Measurements from ENCODE around the gene MRPL53. TPM values are rescaled to one million over a fixed set of nuclear protein-coding genes. Genes with fewer than 3 reads are reported as not detected.
"Not testable (repeated sequence)": the region's sequence is repeated elsewhere in the genome, so short reads cannot be mapped to it uniquely, and the experiment has no call there.

Gene MRPL53
- polyA plus RNA-seq, 6 donors from 2014 or later, result 76.6 to 172 (median 136) TPM

DNA sequence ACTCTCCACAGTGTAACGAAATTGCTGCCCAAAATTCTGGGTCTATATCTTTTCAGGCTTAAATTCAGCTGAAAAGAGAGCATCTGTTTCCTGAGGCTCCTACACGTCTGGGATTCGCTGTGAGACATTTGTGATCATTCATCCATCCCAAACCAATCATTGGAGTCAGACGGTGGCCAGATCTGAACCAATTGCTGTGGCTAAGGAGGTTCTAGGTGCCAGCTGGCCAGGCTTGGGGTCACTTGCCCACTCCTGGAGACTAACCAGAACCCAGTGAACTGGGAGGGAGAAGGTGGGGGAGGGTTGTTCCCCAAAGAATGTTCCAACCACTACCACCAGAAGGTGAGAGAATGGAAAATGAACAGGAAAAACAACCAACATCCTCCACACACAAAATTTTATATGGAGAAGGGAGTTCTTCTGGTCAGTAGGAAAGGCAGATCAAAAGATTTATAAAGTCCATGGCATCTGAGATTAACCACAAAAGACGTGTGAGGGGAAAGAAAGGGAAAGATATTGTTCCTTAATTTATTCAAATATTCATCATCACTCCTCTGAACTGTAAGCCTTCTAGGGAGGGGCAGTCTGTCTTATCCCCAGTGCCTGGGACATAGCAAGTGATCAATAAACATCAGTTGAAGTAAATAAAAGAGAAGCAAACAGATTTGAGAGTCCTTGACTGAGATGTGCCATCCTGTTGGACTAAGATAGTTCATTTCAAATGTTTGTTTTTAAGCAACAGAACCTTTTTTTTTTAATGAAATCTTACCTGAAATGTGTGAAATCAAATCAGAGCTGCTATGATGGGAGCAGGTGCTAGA, 27.8 kb downstream of the MRPL53 start:
- ATAC-seq (ENCODE audit: low read depth in 2 of 2) (no peak), DNase-seq (no peak)
- Mint-ChIP-seq H3K27me3 (peaks cover 23 to 48% (median 36%) of the 10 kb centered on the region in 3 donors), H3K4me1 (peaks cover 8 to 19% (median 14%) of the 10 kb centered on the region in 3 donors), H3K4me3 (peak overlapping the region in 1 of 8 donors; percentile 24), H3K27ac (peak overlapping the region in 1 of 6 donors; percentile 64), H3K9me3 (no peaks in the 10 kb centered on the region), H3K36me3 (no peaks in the 10 kb centered on the region)

DNA sequence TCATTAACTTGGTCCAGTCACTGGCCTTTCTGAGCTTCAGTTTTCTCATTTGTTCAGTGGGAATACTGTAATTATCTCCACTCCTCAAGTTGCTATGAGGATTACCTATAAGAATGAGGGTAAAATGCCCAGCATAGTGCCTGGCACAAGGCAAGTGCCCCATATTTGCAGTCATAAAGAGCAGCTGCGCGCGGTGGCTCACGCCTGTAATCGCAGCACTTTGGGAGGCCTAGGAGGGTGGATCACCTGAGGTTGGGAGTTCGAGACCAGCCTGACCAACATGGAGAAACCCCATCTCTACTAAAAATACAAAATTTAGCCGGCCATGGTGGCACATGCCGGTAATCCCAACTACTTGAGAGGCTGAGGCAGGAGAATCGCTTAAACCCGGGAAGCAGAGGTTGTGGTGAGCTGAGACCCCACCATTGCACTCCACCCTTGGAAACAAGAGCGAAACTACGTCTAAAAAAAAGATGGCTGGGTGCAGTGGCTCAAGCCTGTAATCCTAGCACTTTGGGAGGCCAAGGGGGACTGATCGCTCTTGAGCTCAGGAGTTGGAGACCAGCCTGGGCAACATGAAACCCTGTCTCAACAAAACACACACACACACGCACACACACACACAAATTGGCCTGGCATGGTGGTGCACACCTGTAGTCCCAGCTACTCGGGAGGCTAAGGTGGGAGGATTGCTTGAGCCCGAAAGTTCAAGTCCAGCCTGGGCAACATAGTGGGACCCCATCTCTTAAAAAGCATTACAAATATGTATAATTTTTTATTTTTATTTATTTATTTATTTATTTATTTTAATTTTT, 29.8 kb downstream of the MRPL53 start:
- not testable (repeated sequence) for H3K36me3 Mint-ChIP-seq; ATAC-seq (ENCODE audit: low read depth in 2 of 2); DNase-seq; H3K9me3 Mint-ChIP-seq
- Mint-ChIP-seq H3K4me1 (peaks cover 17 to 33% (median 31%) of the 10 kb centered on the region in 3 donors), H3K27ac (peak overlapping the region in 1 of 6 donors; percentile 69), H3K27me3 (peaks cover 23 to 48% (median 27%) of the 10 kb centered on the region in 3 donors), H3K4me3 (peak overlapping the region; percentile 67 to 88 (median 82))

DNA sequence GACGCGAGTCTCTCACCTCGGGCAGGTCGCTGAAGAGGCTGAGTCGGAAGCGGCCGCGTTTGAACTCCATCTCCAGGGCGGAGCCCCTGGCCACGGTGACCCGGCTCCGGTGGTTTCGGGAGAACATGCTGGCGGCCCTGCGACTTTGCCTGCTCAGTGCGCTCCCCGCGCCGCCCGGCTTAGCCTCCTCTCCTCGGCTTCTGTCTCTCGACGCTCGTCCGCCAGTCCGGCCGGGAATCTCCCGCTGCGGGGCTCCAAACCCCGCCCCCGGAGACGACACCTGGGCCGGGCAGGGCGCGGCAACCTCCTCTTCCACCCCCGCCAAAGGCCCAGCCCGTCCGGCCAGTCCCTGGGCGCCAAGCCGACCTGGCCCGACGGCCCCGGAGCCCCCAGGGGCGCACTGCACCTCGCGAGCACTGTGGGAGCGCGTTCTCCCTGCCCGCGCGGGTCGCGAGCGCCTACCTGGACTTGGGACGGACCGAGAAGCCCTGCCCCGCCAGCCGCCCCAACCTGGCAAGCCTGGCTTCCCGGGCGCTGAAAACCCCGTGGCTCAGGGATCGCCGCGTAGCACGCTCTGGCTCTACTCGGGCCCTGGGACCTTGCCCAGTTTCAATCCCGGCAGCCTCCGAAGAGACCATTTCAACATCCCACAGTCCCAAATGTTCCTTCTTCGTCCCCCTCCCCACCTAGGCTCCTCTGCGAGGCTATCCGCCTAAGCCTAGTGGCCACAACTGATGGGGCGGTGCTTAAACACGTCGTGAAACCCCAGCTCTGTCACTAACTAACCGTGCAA, 30.6 kb downstream of the MRPL53 start, which contains the start of gene RTKN:
RTKN (minus strand) TSS at position 248 of the 793 bp plus-strand sequence; CDS start at position 127, 121 bp downstream.
- DNase-seq (no peak), ATAC-seq (ENCODE audit: low read depth in 2 of 2) (peak; percentile 34 to 36)
- peak within 1 kb of the TSS; percentile 78 to 88 (median 82) for H3K4me3 Mint-ChIP-seq
- no peaks in the 10 kb centered on the region for H3K9me3 Mint-ChIP-seq
- H3K4me1 Mint-ChIP-seq, result peaks cover 22 to 39% (median 39%) of the 10 kb centered on the region in 3 donors
- H3K27me3 Mint-ChIP-seq, result peaks cover 18 to 41% (median 19%) of the 10 kb centered on the region in 3 donors
- no peaks in the 10 kb centered on the region for H3K36me3 Mint-ChIP-seq
- peak within 1 kb of the TSS in 3 of 6 donors; percentile 34 to 69 (median 61) for H3K27ac Mint-ChIP-seq

DNA sequence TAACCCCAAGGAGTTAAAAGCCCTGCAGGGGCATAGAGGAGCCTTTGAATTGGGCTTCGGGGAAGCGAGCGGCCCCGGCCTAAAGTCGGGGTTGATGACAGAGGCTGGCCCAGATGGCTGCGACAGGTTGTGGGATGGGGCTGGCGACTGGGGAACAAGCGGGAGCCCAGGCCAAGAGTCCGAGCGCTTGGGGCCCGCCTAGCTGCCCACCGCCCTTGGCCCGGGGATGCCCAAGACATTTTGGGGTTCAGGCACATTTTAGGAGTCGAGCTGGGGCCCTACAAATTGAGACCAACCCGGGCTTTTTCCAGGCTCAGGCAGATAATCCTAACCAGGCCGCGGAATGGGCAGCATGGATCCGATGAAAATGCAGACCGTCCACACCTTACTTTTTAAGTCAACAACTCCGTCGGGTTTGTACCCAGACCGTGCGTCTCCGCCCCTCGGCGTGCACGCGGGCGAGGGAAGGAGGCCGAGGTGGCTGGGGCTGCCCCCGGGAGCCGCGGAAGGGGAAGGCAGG, 31.2 kb downstream of the MRPL53 start:
- no peak for DNase-seq
- H3K27me3 Mint-ChIP-seq, result peaks cover 18 to 36% (median 18%) of the 10 kb centered on the region in 3 donors
- peak overlapping the region; percentile 52 to 88 (median 80) for H3K4me3 Mint-ChIP-seq
- H3K36me3 Mint-ChIP-seq, result no peaks in the 10 kb centered on the region
- peak in 1 of 2 donors; percentile 43 for ATAC-seq (ENCODE audit: low read depth in 2 of 2)
- no peaks in the 10 kb centered on the region for H3K9me3 Mint-ChIP-seq
- H3K4me1 Mint-ChIP-seq, result peaks cover 24 to 43% (median 40%) of the 10 kb centered on the region in 3 donors
- H3K27ac Mint-ChIP-seq, result peak overlapping the region in 2 of 6 donors; percentile 34 to 61

DNA sequence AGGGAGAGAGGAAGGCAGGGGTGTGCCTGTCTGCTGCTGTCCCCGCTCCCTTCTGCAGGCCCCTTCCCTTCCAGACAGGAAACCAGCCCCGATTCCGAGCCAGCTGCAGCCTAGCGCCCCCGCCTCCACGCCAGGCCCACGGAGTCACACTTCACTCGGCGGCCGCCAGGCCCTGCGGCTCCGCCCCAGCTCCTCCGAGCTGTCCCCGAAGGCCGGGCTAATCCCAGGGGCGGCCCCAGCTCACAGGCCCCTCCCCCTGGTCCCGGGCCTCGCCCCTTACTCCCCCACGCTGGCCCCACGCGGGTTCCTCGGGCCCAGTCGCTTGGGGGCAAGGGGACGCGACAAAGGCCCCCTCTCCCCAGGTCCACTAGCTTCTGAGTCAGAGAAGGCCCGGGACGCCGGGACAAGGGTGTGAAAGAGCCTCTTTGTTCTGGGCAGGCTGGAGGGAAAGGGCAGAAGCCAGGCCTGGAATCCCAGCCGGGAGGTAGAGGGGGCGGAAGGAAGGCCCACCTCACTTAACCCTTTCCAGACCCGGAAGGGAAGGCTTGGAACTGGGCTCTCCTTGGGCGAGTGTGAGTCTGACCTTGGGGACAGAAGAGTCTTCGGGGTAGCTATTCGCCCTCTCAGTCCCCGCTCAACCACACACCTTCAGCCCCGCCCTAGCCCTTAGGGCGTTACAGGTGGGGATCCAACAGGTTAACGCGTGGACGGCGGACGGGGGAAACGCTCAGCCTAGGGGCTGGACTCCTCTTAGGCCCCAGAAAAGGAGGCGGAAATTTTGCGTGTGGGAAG, 31.9 kb downstream of the MRPL53 start:
- DNase-seq, result peak; percentile 62
- no peaks in the 10 kb centered on the region for H3K36me3 Mint-ChIP-seq
- ATAC-seq (ENCODE audit: low read depth in 2 of 2), result peak; percentile 89
- peak overlapping the region; percentile 52 to 88 (median 82) for H3K4me3 Mint-ChIP-seq
- no peaks in the 10 kb centered on the region for H3K9me3 Mint-ChIP-seq
- peaks cover 16 to 36% (median 18%) of the 10 kb centered on the region in 3 donors for H3K27me3 Mint-ChIP-seq
- peaks cover 24 to 43% (median 40%) of the 10 kb centered on the region in 3 donors for H3K4me1 Mint-ChIP-seq
- H3K27ac Mint-ChIP-seq, result peak overlapping the region in 2 of 6 donors; percentile 61 to 85

DNA sequence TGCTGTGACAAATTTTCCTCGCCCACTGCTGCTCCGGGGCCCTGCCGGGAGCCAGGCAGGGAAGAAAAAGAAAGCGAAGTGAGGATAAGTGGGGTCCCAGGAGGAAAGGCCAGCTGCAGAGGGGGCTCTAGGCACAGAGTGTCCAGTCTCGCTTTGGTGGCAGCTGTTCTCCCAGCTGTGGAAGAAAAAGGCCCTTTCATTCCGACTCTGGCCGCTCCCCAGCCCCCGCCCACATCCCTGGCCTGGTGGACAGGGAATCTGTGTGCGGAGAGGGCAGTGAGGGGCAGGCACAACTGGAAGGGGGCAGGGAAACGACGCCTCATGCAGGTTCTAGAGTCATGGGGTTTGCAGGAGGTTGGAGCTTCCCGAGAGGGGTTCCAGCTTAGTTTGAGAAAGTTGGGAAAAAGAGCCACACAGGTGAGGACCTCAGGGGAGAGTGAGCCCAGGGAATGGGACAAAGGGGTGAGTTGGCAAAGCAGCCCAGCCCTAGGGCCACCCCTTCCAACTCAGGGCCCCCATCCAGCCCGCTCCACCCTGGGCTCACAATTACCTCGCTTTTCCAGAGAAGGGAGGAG, 32.6 kb downstream of the MRPL53 start:
- DNase-seq, result no peak
- no peak for ATAC-seq (ENCODE audit: low read depth in 2 of 2)
- no peaks in the 10 kb centered on the region for H3K9me3 Mint-ChIP-seq
- peaks cover 24 to 43% (median 40%) of the 10 kb centered on the region in 3 donors for H3K4me1 Mint-ChIP-seq
- no peaks in the 10 kb centered on the region for H3K36me3 Mint-ChIP-seq
- peaks cover 9 to 30% (median 17%) of the 10 kb centered on the region in 3 donors for H3K27me3 Mint-ChIP-seq
- peak overlapping the region; percentile 52 to 88 (median 82) for H3K4me3 Mint-ChIP-seq
- H3K27ac Mint-ChIP-seq, result peak overlapping the region in 4 of 6 donors; percentile 34 to 84 (median 54)

DNA sequence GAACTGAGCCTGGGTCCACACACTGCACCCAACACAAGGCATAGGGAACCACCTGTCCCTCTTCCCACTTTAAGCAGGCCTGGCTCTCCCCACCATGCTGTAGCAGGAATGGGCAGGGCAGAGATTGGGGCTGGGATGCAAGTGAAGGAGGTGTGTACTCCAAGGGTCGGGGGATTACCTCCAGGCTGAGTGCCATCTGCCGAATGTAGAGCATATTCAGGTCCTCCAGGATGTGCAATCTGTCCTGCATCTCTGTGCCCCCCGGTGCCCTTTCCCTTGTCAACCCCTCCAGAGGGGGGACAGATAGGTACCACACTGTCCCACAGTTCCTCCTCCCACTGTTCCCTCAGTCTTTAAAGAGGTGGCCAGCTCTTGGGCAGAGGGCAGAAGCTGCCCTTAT, 33.1 kb downstream of the MRPL53 start:
- Mint-ChIP-seq H3K27me3 (peaks cover 8 to 26% (median 12%) of the 10 kb centered on the region in 3 donors), H3K9me3 (no peaks in the 10 kb centered on the region), H3K27ac (peak overlapping the region in 1 of 6 donors; percentile 47), H3K4me3 (peak overlapping the region in 7 of 8 donors; percentile 49 to 83 (median 81)), H3K4me1 (peaks cover 24 to 43% (median 40%) of the 10 kb centered on the region in 3 donors), H3K36me3 (no peaks in the 10 kb centered on the region)
- no peak for DNase-seq
- ATAC-seq (ENCODE audit: low read depth in 2 of 2), result no peak

DNA sequence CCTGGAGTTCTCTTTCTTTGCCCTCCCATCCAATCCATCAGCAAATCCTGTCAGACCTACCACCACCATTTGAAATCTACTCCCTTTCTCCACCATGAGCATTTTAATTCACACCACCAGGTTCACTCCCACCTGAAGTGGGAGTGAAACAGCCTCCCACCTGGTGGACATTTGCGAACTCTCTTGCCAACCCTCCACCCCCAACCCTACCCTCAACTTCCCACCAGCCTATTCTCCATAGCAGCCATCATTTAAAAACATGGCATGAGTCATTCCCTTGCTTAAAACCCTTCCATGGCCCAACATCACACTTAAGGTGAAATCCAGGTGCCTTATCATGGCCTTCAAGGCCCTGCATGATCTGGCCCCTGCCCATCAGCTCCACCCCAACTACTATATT, 34.2 kb downstream of the MRPL53 start:
- H3K4me1 Mint-ChIP-seq, result peaks cover 24 to 43% (median 40%) of the 10 kb centered on the region in 3 donors
- no peak for ATAC-seq (ENCODE audit: low read depth in 2 of 2)
- peaks cover 7 to 21% (median 8%) of the 10 kb centered on the region in 3 donors for H3K27me3 Mint-ChIP-seq
- H3K36me3 Mint-ChIP-seq, result no peaks in the 10 kb centered on the region
- H3K9me3 Mint-ChIP-seq, result no peaks in the 10 kb centered on the region
- H3K4me3 Mint-ChIP-seq, result peak overlapping the region in 2 of 8 donors; percentile 18 to 52
- H3K27ac Mint-ChIP-seq, result peak overlapping the region in 3 of 6 donors; percentile 26 to 81 (median 39)
- DNase-seq, result no peak

DNA sequence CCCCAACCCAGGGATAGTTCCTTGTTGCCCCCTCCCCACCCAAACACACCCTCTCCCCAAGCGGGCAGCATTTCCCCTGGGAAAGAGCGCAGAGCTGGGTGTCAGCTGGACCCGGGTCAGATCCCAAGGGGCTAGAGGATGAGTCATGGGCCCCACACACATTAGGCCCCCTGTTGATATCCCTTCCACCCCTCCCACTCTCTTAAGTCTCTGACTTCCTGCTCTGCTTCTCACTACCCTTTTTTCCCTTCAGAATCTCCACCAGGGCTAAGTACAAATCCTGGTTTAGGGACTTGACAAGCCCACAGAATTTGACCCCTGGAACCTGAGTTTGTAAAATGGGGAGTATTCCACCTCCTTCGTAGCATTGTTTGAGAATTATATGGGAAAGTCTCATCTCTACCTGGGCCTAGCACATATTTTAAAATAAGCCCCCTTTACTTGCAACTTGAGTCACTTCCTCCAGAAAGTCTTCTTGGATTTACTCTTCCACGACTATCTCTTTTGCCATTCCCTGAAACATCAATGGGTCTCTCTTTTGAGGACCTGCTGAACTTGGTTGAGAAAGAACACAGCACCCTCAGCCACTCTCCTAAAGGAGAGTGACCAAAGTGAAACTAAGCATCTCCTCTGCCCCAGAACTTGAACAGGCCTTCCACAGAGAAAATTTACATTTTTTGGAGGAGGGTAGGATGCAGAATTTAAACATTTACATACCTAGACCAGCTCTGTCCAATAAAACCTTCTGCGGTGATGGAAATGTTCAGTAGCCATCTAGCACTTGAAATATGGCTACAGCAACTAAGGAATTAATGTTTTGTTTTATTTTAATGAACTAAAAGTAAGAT, 35.4 kb downstream of the MRPL53 start:
- DNase-seq, result no peak
- H3K27ac Mint-ChIP-seq, result peak overlapping the region in 1 of 6 donors; percentile 86
- no peaks in the 10 kb centered on the region for H3K9me3 Mint-ChIP-seq
- peaks cover 21 to 40% (median 36%) of the 10 kb centered on the region in 3 donors for H3K4me1 Mint-ChIP-seq
- no peak for ATAC-seq (ENCODE audit: low read depth in 2 of 2)
- no peaks in the 10 kb centered on the region for H3K36me3 Mint-ChIP-seq
- H3K4me3 Mint-ChIP-seq, result no peak overlapping the region
- peaks cover 1 to 14% (median 3%) of the 10 kb centered on the region in 3 donors for H3K27me3 Mint-ChIP-seq

DNA sequence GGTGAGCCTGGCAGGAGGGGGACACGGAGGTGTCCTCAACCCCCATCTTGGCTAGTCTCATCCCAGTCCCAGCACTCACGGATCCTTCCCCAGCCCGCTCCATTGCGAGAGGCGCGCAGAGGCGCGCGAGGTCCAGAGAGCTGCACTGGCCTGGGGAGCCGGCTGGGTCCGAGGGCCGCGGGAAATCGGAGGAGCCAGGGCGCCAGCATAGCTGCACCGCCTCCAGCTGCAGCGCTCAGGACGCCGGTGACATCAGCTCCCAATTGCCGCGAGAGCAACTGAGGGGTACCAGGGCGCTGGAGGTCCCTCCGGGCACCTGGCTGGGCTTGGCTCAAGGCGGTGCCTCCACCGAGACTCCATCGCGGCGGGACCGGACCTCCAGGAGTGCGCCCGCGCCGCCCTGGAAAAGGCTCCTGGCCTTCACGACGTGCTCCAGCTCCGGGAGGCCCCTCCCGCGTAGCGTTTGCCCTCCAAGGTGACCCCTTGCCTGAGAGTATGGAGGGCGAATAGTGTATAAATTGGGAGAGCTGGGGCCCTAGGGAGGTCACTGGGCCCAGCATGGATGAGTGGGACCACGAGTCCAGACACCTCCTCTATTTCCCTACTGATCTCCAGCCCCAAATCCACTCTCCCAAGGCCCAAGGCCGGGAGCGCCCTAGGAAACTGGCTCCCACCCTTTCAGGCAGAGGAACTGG, 36.2 kb downstream of the MRPL53 start:
- no peak overlapping the region for H3K4me3 Mint-ChIP-seq
- peaks cover 20 to 40% (median 35%) of the 10 kb centered on the region in 3 donors for H3K4me1 Mint-ChIP-seq
- no peaks in the 10 kb centered on the region for H3K9me3 Mint-ChIP-seq
- H3K27ac Mint-ChIP-seq, result peak overlapping the region in 2 of 6 donors; percentile 25 to 89
- ATAC-seq (ENCODE audit: low read depth in 2 of 2), result no peak
- DNase-seq, result no peak
- peaks cover 0 to 12% (median 0%) of the 10 kb centered on the region in 3 donors for H3K27me3 Mint-ChIP-seq
- H3K36me3 Mint-ChIP-seq, result no peaks in the 10 kb centered on the region

Data from naive B cell (primary cell).